Dermis blood vessel endothelial cell (primary cell): Measurements from ENCODE around the gene ULK1. TPM values are rescaled to one million over a fixed set of nuclear protein-coding genes. Genes with fewer than 3 reads are reported as not detected.

ENCODE experiments used
- DNase-seq: peaks from one replicate; pipeline ENCODE4 v3.0.0; 2010
- total RNA-seq: library from RNA; depleted of rRNA; stranded (reverse); fragments of >200 nt; gene quantifications from 2 replicates; pipeline ENCODE4 v1.2.3, GENCODE V29; 2014

ULK1 gene
- total RNA-seq, 1 donor from 2014 or later: 13.8 TPM

DNA sequence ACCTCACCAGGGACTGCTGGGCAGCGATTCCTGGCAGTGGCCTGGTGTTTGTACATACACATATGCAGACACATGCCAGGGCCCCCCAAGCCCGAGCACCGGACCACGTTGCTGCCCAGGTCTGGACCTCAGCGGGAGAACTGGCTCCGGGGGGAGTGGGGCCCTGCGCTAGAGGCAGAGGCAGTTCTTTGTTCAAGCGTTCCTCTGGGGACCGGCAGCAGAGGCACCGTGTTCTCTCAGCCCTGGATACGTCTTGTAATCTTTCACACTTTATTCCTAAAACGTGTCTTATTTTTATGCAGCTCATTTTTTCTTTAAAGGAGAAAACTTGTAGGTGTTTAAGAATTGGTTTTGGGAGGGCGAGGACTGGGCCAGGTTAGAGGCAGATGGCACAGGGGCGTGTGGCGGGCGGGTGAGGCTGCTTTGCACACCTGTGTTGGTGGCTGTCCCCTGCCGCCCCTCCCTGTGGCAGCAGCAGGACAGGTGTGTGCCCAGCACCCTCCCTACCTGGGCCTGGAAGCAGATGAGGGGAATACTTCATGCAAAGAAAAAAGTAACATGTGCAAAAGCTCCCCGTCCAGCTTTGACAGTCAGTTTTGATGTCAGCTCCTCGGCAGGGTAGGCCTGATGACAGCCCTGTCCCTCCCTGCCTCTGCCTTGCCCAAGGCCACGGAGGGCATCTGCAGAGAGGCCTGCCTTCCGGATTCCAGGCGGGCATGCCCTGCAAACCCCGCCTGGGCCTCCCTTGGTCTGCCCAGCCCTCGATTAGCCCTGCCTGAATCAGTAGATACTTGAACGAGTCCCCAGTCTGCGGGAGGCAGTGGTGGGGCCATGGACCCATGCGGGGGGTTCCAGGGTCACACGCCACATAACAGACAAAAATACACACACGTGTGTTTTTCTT, 27.7 kb downstream of the ULK1 start:
- DNase-seq: no peak

DNA sequence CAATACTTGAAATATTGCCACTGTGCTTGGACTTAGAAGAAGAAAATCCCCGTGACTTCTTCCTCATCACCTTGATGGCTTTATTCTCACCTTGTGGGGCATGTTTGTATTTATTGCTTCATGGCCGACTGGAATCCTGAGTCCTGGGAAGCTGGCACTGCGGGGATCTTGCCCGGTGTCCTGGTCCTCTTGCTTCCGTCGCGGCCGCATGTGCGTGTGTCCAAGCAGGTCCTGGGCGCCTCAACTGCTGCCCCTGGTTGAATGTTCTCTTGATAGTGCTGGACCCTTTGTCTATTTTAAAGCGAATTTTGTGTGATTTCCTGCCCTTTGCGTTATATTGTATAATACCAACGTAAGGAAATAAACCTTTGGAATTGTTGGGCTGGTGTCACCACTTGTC, 28.4 kb downstream of the ULK1 start:
- no peak for DNase-seq

DNA sequence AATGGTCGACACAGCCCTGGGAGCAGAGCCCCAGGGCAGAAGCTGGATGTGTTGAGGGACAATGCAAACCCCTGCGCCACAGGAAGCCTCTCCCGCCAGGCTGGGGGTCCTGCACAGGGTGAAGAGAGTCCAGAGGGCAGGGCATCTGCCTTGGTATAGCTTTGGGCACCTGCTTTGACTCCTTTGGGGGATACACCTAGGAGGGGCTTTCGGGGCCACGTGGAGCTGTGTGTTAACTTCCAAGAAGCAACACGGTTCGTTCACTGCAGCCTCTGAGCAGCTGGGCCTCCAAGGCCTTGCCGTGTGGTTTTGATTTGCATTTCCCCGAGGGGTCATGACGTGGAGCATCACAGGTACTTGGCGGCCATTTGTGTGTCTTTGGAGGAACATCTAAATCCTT, 28.8 kb downstream of the ULK1 start:
- DNase-seq: no peak

DNA sequence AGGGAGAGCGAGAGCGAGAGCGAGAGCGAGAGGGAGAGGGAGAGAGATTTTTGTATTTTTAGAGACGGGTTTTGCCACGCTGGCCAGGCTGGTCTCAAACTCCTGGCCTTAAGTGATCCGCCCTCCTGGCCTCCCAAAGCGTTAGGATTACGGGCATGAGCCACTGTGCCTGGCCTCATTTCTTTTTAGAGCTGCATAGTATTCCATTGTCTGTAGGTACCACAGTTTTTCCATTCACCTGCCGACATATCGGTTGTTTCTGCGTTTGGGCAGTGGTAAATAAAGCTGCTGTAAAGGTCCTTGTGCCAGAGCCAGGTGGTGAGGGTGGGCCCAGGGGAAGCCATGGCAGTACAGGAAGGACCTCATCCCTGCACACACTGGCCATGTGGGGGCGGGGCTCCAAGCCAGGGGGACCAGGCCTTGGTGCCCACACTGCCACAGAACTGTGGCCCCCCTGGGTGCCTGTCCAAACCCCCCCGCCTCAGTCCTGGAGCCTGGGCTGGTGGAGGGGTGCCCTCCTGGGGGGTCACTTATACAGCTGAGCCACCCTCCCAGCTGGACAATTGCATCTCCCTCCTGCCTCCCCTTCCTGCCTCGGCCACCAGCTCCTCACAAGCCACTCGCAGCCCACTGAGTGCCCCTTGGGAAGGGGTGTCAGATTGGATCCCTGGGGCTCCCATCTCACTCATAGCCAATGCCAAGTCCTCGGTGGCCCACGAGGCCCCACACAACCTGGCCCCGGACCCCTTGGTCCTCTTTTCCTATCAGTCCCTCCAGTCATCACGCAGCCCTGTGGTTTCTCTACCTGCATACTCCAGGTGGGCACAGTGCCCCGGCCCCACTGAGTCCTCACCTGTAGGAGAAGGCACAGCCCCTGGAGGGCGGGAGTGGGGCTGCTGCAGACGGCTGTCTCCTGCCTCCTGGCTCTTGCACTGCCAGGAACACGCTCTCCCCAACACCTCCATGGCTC, 33.0 kb downstream of the ULK1 start:
- no peak for DNase-seq

DNA sequence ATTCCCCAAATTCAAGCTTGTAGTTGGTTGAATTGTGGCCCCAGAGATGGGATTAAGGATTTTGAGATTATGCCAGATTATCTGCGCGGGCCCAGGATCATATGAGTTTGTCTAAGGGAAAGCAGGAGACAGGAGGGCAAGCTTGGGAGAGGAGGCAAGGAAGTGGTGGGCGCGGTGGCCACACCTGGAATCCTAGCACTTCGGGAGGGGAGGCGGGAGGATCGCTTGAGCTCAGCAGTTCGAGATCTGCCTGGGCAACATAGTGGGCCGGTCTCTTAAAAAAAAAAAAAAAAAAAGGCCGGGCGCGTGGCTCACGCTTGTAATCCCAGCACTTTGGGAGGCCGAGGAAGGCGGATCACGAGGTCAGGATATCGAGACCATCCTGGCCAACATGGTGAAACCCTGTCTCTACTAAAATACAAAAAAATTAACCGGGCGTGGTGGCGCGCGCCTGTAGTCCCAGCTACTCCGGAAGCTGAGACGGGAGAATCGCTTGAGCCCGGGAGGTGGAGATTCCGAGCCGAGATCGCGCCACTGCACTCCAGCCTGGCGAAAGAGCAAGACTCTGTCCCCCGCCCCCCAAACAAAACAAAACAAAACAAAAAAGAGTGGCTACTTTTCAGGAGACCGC, 33.8 kb downstream of the ULK1 start:
- peak; percentile 48 for DNase-seq

DNA sequence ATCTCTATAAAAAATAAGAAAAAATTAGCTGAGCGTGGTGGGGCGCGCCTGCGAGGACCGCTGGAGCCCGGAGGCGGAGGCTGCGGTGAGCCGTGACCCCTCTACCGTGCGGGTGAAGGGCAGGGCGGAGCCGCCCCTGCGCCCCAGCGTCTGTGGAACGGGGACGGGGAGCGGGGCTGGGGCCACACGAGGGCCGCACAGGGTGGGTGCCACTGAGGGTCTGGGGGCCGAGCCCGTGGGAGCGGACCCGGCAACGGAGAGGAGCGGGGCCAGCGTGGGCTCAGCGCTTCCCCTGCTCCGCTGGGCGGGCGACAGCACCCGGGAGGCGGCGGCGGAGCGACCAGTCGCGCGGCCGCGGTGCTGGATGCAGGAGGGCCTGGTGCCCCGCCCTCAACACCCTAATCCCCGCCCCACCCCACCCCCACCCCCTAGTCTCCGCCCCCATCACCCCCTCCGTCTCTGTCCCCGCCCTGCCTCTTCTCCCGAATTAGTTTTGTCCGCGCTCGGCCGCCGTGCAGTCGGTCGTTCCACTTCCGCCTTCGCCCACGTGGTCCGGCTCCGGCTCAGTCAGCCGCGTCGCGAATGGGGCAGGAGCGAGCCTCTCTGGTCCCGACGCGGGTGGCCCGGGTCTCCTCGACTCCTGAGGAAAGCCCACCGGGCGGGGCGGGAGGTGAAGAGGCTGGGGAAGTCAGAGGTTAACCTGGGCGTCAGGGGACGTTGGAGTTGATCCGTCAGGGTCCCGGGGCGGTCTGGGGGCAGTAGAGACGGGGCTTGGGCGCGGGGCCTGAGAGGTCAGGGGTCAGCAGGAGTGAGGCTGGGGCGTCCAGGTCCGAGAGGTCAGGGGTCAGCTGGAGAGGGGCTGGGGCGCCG, 34.5 kb downstream of the ULK1 start, which contains the start of gene PUS1:
TSS of gene PUS1 (plus strand) at position 566 of the 870 bp plus-strand sequence. CDS start 447 bp downstream, outside the sequence.
- DNase-seq: peak; percentile 97

DNA sequence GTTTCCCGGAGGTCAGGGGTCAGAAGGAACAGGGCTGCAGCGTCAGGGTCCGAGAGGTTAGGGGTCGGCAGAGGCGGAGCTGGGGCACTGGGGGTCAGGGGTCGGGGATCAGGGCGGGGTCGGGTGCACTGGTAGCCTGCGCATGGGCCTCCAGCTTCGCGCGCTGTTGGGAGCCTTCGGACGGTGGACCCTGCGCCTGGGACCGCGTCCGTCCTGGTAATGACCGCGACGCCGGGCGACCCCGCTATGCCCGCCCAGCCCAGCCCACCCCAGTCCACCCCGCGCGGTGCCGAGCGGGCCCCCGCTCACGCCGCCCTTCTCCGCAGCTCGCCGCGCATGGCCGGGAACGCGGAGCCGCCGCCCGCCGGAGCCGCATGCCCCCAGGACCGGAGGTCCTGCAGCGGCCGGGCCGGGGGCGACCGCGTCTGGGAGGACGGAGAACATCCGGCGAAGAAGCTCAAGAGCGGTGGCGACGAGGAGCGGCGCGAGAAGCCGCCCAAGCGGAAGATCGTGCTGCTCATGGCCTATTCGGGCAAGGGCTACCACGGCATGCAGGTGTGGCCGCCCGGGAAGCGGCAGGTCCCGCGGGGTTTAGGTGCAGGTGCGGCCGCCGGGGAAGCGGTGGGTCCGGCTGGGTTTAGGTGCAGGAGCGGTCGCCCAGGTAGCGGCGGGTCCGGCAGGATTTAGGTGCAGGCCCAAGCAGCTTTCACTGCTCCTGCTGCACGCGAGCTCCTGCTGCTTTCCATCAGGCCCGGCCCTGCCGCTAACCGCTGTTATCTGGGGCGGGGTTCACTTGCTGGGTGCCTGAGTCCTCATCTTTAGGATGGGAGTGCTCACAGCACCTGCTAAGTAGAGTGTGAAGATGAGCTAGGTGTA, 35.4 kb downstream of the ULK1 start:
- peak; percentile 39 for DNase-seq

DNA sequence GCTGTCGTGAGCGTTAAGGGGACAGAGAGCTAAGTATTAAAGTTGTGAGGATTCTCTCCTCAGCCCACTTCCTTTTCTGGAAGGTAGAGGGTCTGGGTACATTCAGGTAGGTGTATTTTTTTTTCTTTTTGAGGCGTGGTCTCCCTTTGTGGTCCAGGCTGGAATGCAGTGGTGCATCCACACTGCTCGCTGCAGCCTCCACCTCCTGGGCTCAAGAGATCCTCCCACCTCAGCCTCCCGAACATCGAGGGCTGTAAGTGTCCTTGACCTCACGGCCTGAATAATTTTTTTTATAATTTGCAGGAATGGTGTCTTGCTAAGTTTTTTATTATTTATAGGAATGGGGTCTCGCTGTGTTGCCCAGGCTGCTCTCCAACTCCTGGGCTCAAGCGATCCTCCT, 36.1 kb downstream of the ULK1 start:
- no peak for DNase-seq

DNA sequence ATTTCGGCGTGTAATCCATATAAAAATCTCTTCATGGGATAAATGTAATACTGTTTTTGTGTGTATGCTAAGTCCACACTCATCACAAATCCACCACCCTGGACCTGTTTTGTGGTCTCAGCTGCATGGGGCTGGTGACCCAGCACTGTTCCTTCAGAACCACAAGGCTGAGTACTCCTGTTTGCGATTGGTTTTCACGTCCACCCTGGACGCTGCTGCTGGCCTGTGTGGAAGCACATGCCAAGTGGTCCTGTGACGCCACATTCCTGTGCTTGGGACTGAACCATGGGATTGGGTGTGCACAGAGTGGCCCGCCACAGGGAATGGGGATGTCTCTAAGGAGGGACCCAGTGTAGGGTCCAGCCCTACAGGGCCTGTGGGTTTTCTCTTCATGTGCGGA, 39.0 kb downstream of the ULK1 start:
- no peak for DNase-seq

DNA sequence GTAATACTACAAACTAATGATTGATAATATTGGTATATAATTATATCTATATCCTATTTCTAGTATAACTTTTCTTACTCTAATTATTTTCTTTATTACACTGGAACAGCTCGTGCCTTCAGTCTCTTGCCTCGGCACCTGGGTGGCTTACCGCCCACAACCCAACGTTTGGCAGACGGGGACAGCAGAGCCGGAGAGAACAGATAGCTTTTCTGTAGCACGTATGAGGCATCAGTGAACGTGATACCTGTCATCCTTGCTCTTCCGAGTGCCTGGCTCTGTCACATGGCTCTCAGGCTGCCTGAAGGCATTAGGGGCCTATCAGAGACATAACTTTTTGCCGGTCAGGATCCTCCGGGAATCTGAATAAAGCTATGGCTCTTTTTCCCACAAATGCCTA, 40.1 kb downstream of the ULK1 start:
- no peak for DNase-seq

DNA sequence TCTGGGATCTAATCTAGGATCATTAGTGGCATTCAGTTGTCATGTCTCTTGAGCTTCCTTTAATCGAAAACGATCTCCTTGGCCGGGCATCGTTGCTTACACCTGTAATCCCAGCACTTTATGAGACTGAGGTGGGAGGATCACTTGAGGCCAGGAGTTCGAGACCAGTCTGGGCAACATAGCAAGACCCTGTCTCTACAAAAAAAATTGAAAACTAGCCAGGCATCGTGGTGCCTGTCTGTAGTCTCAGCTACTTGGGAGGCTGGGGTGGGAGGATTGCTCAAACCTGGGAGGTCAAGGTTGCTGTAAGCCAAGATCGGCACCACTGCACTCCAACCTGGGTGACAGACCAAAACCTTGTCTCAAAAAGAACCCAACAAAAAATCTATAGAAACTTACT, 43.7 kb downstream of the ULK1 start:
- DNase-seq: no peak

DNA sequence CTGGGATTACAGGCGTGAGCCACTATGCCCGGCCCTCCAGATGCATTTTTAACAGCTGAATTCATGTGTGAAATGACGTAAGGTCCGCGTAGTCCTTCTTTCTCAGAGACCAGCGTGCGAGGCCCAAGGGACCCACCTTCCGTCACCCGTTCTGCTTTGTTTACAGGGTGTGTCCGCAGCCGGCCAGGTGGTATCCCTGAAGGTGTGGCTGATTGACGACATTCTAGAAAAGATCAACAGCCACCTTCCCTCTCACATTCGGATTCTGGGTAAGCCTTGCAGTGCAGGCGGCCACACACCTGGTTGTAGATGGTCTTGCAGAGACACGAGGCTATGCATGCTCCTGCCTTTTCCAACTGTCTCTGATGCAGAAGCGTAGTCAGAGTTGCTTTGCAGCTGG, 44.6 kb downstream of the ULK1 start:
- no peak for DNase-seq

DNA sequence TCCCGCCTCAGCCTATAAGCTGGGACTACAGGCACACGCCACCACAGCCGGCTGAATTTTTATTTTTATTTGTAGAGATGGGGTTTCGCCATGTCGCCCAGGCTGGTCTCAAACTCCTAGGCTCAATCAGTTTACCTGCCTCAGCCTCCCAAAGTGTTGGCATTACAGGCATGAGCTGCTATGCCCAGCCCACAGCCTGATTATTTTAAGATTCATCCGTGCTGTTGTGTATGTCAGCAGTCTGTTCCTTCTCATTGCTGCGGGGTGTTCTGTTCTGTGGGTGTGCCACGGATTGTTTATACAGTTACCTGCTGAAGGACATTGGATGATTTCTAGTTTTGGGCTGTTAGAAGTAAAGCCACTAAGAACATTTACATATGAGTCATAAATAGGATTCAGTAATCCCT, 45.7 kb downstream of the ULK1 start:
- DNase-seq: no peak

DNA sequence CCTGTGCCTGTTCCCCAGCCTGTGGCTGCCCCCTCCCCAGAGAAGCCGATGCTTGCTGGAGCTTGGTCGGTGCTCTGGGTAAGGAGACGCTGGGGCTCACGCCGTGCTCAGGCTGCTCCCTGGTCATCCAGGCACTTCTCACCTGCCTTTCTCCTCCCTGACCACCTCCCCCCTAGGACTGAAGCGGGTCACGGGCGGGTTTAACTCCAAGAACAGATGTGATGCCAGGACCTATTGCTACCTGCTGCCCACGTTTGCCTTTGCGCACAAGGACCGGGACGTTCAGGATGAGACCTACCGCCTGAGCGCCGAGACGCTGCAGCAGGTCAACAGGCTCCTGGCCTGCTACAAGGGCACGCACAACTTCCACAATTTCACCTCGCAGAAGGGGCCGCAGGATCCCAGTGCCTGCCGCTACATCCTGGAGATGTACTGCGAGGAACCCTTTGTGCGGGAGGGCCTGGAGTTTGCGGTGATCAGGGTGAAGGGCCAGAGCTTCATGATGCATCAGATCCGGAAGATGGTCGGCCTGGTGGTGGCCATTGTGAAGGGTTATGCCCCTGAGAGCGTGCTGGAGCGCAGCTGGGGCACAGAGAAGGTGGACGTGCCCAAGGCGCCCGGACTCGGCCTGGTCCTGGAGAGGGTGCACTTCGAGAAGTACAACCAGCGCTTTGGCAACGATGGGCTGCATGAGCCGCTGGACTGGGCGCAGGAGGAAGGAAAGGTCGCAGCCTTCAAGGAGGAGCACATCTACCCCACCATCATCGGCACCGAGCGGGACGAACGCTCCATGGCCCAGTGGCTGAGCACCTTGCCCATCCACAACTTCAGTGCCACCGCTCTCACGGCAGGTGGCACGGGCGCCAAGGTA, 46.9 kb downstream of the ULK1 start:
- no peak for DNase-seq

DNA sequence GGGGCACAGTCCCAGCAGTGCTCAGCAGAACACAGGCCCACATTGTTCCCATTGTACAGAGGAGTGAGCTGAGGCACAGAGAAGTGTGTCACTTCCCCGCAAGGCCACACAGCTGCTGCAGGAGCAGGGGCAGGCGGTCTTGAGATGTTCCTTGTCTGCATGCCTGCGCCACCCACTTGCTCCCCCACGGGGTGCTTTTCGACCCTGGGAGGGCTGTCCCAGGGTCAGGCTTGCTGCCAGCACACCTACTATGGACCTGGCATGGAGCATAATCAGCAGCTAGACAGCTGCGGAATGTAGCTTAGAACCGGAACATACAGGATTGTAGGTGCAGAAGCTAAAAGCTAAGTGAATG, 47.5 kb downstream of the ULK1 start:
- no peak for DNase-seq

DNA sequence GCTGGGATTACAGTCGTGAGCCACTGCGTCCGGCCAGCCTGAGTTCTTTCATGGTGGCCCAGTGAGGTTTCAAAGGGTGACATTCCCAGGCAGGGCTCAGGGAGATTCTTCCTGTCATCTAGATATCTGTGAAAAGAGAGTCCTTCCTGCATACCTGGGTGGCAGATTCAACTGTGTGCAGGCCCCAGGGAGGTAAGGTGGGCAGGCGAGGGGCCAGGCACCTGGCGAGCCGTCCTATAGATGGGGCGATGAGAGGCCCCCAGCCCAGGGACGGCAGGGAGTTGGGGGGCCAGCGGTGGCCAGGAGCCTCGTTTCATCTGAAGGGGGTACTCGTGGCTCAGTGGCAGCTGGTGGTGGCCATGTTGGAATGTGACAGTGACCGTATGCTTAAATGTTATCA, 48.2 kb downstream of the ULK1 start:
- no peak for DNase-seq

DNA sequence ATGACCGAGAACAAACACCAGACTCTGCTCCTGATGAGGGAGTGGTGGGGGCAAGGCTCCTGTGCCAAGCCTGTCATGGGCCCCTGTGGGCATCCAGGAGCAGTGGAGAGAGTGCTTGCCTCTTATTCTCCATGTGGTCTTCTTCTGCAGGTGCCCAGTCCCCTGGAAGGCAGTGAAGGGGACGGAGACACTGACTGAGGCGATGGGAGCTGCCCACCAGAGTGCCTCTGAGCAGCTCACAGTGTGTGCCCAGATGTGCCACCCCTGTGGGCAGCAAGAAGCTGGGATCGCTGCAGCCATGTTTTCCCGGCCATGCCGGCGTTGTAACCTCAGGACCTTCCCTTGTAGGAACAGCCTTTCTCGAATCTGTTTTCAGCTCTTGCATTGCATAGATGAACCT, 49.0 kb downstream of the ULK1 start:
- no peak for DNase-seq

DNA sequence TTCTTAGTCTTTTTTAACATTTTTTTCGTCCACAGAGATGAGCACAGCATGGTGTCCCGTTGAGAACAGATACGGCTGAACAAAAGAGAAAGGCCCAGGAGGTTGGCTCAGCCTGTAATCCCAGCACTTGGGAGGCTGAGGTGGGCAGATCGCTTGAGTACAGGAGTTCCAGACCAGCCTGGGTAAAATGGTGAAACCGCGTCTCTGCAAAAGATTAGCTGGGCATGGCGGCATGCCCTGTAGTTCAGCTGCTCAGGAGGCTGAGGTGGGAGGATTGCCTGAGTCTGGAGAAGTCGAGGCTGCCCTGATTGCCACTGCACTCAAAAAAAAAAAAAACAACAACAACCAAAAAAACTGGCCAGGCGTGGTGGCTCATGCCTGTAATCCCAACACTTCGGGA, 49.5 kb downstream of the ULK1 start:
- DNase-seq: no peak

DNA sequence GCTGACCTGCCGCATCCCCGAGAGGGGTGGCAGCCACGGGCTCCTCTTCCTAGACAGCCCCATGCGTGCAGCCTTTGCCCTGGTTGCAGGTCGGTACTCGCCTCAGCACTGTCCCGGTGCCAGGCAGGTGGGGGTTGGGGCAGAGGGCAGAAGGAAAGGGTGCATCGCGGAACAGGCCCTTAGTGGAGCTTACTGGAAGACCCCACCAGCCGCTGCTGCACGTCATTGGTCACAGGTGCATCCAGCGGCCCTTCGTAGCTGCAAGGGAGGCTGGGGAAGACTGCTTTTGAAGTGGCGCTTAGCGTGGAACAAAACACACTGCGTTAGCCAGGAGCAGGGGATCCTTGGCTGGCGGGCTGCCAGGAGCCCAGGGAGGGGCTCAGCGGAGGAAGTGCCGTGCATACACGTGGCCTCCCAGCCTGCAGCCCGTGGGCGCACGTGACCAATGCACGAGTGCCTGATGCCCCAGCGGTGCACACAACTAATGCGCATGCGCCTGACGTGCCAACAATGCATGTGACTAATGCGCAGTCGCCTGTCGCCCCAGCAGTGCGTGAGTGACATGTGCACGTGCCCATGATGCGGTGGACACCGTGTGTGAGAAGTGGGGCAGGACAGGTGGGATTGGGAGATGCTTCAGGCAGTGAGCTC, 50.3 kb downstream of the ULK1 start:
- no peak for DNase-seq
